GM12878 (cell line): ENCODE measurements around the gene PNMA8B. TPM values are rescaled to one million over a fixed set of nuclear protein-coding genes. Genes with fewer than 3 reads are reported as not detected.

ENCODE experiments used
- ATAC-seq: fragments of 200-7000 bp; cut with Tn5 transposase; 3 replicates; pipeline ENCODE4 v1.9.1; 2020; ENCODE audit warnings: mild to moderate bottlenecking, moderate library complexity
- BruUV-seq: library from RNA; stranded (reverse); fragments of 400-500 nt; replicated peaks from 2 replicates; lab custom pipeline; 2021; lab: Mats Ljungman, UMichigan
- CTCF ChIA-PET: fragments of 300-600 bp; sonication (Branson Sonifier 250); formaldehyde crosslinking; extraction: SDS; loops from one replicate; lab custom pipeline; 2021; ENCODE audit warnings: inconsistent platforms; lab: Yijun Ruan, JAX
- POLR2A ChIA-PET: fragments of 350-600 bp; formaldehyde crosslinking; extraction: SDS; loops from one replicate; lab custom pipeline; 2021; ENCODE audit warnings: inconsistent platforms; lab: Charles Lee
- RAD21 ChIA-PET: fragments of 300-600 bp; sonication (Branson Sonifier 250); formaldehyde crosslinking; loops from one replicate; lab custom pipeline; 2023; ENCODE audit warnings: antibody characterized with exemption; ENCODE audit not compliant: unreplicated experiment; lab: Charles Lee
- SMC1A ChIA-PET: fragments of 300-600 bp; sonication (Branson Sonifier 250); formaldehyde crosslinking; loops from one replicate; lab custom pipeline; 2023; ENCODE audit not compliant: unreplicated experiment, uncharacterized antibody; lab: Charles Lee
- DNase-seq: peaks from one replicate; pipeline ENCODE4 v3.0.0-alpha.2; 2011; ENCODE audit warnings: low read depth, low spot score
- FAIRE-seq: peaks from 3 replicates; lab custom pipeline; 2011; peaks lifted over from hg19 to GRCh38; lab: Jason Lieb, UNC
- H2AFZ ChIP-seq: 2 replicates; pipeline ENCODE4 v1.6.0; 2011; ENCODE audit warnings: low read depth, low read length, control low read depth; ENCODE audit not compliant: control insufficient read depth
- H3K27ac ChIP-seq: 2 replicates; pipeline ENCODE4 v1.5.1; 2011; ENCODE audit warnings: control low read depth; ENCODE audit not compliant: control insufficient read depth, insufficient read depth
- H3K27me3 ChIP-seq, 2 experiments: replicated peaks in 1 of 2; 2 replicates each; pipeline versions ENCODE4 v1.6.0 to v1.6.1; 2011; ENCODE audit warnings: low read length in 1 of 2; ENCODE audit not compliant: control insufficient read depth in 2 of 2, insufficient read depth in 2 of 2
- H3K36me3 ChIP-seq, 2 experiments: 2 replicates each; pipeline ENCODE4 v1.5.1; 2011; ENCODE audit warnings: low read length in 1 of 2; ENCODE audit not compliant: control insufficient read depth in 2 of 2, insufficient read depth in 2 of 2
- H3K4me1 ChIP-seq: 2 replicates; pipeline ENCODE4 v1.6.1; 2011; ENCODE audit warnings: mild to moderate bottlenecking, low read length, moderate library complexity, mixed read lengths; ENCODE audit not compliant: control insufficient read depth, insufficient read depth
- H3K4me2 ChIP-seq: 2 replicates; pipeline ENCODE4 v1.6.0; 2011; ENCODE audit warnings: control low read depth; ENCODE audit not compliant: control insufficient read depth, insufficient read depth
- H3K4me3 ChIP-seq: fragments of 200-600 bp; sonication (generic); 2 replicates; pipeline ENCODE4 v1.5.1; 2016
- H3K79me2 ChIP-seq: 2 replicates; pipeline ENCODE4 v1.6.0; 2011; ENCODE audit warnings: low read length; ENCODE audit not compliant: control insufficient read depth, insufficient read depth
- H3K9ac ChIP-seq: 2 replicates; pipeline ENCODE4 v1.8.0; 2011; ENCODE audit warnings: low read length, control low read depth, mixed read lengths; ENCODE audit not compliant: control insufficient read depth, insufficient read depth
- H3K9me3 ChIP-seq: replicated peaks from 3 replicates; pipeline ENCODE4 v1.5.1; 2011; ENCODE audit warnings: mild to moderate bottlenecking, low read length; ENCODE audit not compliant: control insufficient read depth, insufficient read depth
- H4K20me1 ChIP-seq: 2 replicates; pipeline ENCODE4 v1.6.0; 2011; ENCODE audit not compliant: control insufficient read depth, insufficient read depth
- EGR1 ChIP-seq, 2 experiments: IDR thresholded peaks; 1 replicate in 1 of 2; 2 replicates in 1 of 2; pipeline ENCODE4 v1.6.1; 2011 to 2012; ENCODE audit warnings: low read depth in 2 of 2, low read length in 2 of 2, borderline replicate concordance in 1 of 2, mild to moderate bottlenecking in 1 of 2, moderate library complexity in 1 of 2
- GATAD2B ChIP-seq: fragments of 450-650 bp; conservative IDR thresholded peaks from 2 replicates; pipeline ENCODE4 v1.6.1; 2017; ENCODE audit warnings: low read depth, mild to moderate bottlenecking, moderate library complexity
- IRF5 ChIP-seq: fragments of 450-650 bp; IDR thresholded peaks from 2 replicates; pipeline ENCODE4 v1.6.1; 2017; ENCODE audit warnings: borderline replicate concordance
- NFYA ChIP-seq: IDR thresholded peaks from 2 replicates; pipeline ENCODE4 v1.6.1; 2011; ENCODE audit warnings: low read depth, mild to moderate bottlenecking, low read length, improper control_type of control experiment, borderline replicate concordance
- RELA ChIP-seq: fragments of 450-650 bp; IDR thresholded peaks from 2 replicates; pipeline ENCODE4 v1.8.0; 2014; ENCODE audit warnings: borderline replicate concordance; ENCODE audit not compliant: partially characterized antibody
- SREBF2 ChIP-seq: IDR thresholded peaks from 2 replicates; pipeline ENCODE4 v1.6.1; 2012; ENCODE audit warnings: mild to moderate bottlenecking, low read length
- WGBS: methylation state at CpG from one replicate; pipeline ENCODE4 v1.1.6; 2016; ENCODE audit warnings: low lambda C conversion rate; ENCODE audit not compliant: insufficient replicate concordance, insufficient coverage; ENCODE audit errors: missing lambda C conversion rate; 5-methylcytosine and 5-hydroxymethylcytosine counted together
- in situ Hi-C: fragments of 300-500 bp; cut with MboI; formaldehyde crosslinking; loops from 9 replicates; pipeline ENCODE4 v1.14.3; 2018; ENCODE audit warnings: mixed read lengths
- intact Hi-C: fragments of 100-400 bp; cut with micrococcal nuclease; formaldehyde crosslinking; loops from one replicate; pipeline ENCODE4 v1.14.2; 2022; ENCODE audit not compliant: unreplicated experiment
- polyA plus RNA-seq, 11 experiments: library from polyadenylated mRNA; depleted of rRNA in 4 of 11; unstranded in 6 of 11; stranded (reverse) in 5 of 11; fragments of >200 nt; fragmentation: Nextera tagmentation in 4 of 11; fragmentation: Illumina TruSeq in 1 of 11; extraction: Ambion mirVana in 4 of 11; extraction: Trizol in 1 of 11; gene quantifications; 1 replicate in 1 of 11; 2 replicates in 10 of 11; pipeline versions ENCODE4 v1.2.1 to v1.2.3, GENCODE V29; 2011 to 2016; ENCODE audit warnings: inconsistent platforms in 2 of 11, missing spikeins in 2 of 11, low read depth in 1 of 11
- total RNA-seq, 4 experiments: library from RNA; depleted of rRNA in 3 of 4; stranded (reverse); fragments of >200 nt in 3 of 4; fragmentation: Illumina TruSeq in 1 of 4; extraction: Trizol in 1 of 4; gene quantifications; 2 replicates each; pipeline versions ENCODE4 v1.2.1 to v1.2.3, GENCODE V29; 2013 to 2021

Gene PNMA8B
- total and polyA plus RNA-seq, 10 of the 15 experiments (the other 5 are each of a cell fraction or from before 2014, with no cell fraction given), result 0.01 TPM; not detected in 9

GRCh38 chr19:46484656-46485055, 11.0 kb downstream of the PNMA8B start:
- ChIA-PET RAD21 (interaction anchor here (0.8 kb wide), 1 partner anchor 204 kb away, joined by 3 read pairs; no protein-coding TSS in a partner anchor), SMC1A (interaction anchor here (1.2 kb wide), 1 partner anchor 84 kb away, joined by 4 read pairs; no protein-coding TSS in a partner anchor), POLR2A (no interaction called here), CTCF (interaction anchor here (0.7 to 1.3 kb wide), 2 partner anchors 90 to 204 kb away, joined by 3 to 4 read pairs; no protein-coding TSS in a partner anchor)
- H3K9me3 ChIP-seq, result no peaks in the 10 kb centered on the region
- no peaks in the 10 kb centered on the region for H4K20me1 ChIP-seq
- ATAC-seq (no peak), DNase-seq (no peak), FAIRE-seq (no peak)
- no peak overlapping the region for H3K9ac ChIP-seq
- intact Hi-C loops (no loop called here), in situ Hi-C loops (loop anchor here (5.0 kb wide), 2 partner anchors 82 to 202 kb away; no protein-coding TSS in a partner anchor)
- BruUV-seq, result no TSS peak
- no peak overlapping the region for H2AFZ ChIP-seq
- no peaks in the 10 kb centered on the region for H3K79me2 ChIP-seq
- no peak for TF ChIP-seq RELA
- TF ChIP-seq IRF5, result no peak
- no peak overlapping the region for H3K4me3 ChIP-seq
- 21% methylated on average over 4 of the region's 4 CpGs for WGBS
- H3K27ac ChIP-seq, result no peak overlapping the region
- H3K27me3 ChIP-seq, result peaks cover 7 to 11% of the 10 kb centered on the region in 2 experiments; a peak in 3 of 4 replicates
- no peaks in the 10 kb centered on the region for H3K4me1 ChIP-seq
- no peaks in the 10 kb centered on the region for H3K36me3 ChIP-seq
- H3K4me2 ChIP-seq, result no peak overlapping the region

- intact Hi-C loops, result no loop called here
- Histone ChIP-seq H3K36me3 (no peaks in the 10 kb centered on the region), H3K27ac (no peak overlapping the region), H3K9ac (no peak overlapping the region), H3K4me2 (no peak overlapping the region), H3K4me3 (no peak overlapping the region), H3K27me3 (no peaks in the 10 kb centered on the region), H4K20me1 (no peaks in the 10 kb centered on the region), H2AFZ (no peak overlapping the region), H3K79me2 (no peaks in the 10 kb centered on the region), H3K4me1 (no peaks in the 10 kb centered on the region), H3K9me3 (no peaks in the 10 kb centered on the region)
- ChIA-PET RAD21 (no interaction called here), CTCF (interaction anchor here (1.0 to 1.3 kb wide), 3 partner anchors 32 to 86 kb away, joined by 3 read pairs; no protein-coding TSS in a partner anchor), POLR2A (interaction anchor here (0.7 kb wide), 1 partner anchor 17 kb away, joined by 3 read pairs; no protein-coding TSS in a partner anchor), SMC1A (no interaction called here)
- in situ Hi-C loops, result no loop called here
- WGBS, result 16% methylated on average over 3 of the region's 3 CpGs
- DNase-seq (no peak), FAIRE-seq (no peak), ATAC-seq (no peak)
- BruUV-seq, result no TSS peak
- TF ChIP-seq NFYA (no peak), SREBF2 (no peak), GATAD2B (no peak), EGR1 (IDR thresholded peaks at IDR 0.05; ENCODE audit: borderline replicate concordance in 1 of 2, low read depth in 2 of 2, low read length in 2 of 2) (no peak)
These were observed 13.0 kb downstream of the PNMA8B start for GRCh38 chr19:46482631-46483030.
